OCI-LY7 (cell line): ENCODE measurements around the gene TMEM151A. TPM values are rescaled to one million over a fixed set of nuclear protein-coding genes. Genes with fewer than 3 reads are reported as not detected.
A peak's percentile ranks its signal among the peaks of the same experiment; 100 is the strongest.

Source experiments
- BruUV-seq: library from RNA; stranded (reverse); fragments of 400-500 nt; replicated peaks from 2 replicates; lab custom pipeline; 2021; lab: Mats Ljungman, UMichigan
- CTCF ChIA-PET: fragments of 300-600 bp; sonication (Branson Sonifier 250); formaldehyde crosslinking; loops from one replicate; lab custom pipeline; 2022; ENCODE audit warnings: antibody characterized with exemption; ENCODE audit not compliant: unreplicated experiment; lab: Charles Lee
- POLR2A ChIA-PET: fragments of 300-600 bp; sonication (Branson Sonifier 250); formaldehyde crosslinking; loops from one replicate; lab custom pipeline; 2022; ENCODE audit warnings: antibody characterized with exemption; lab: Charles Lee
- DNase-seq: peaks from one replicate; pipeline ENCODE4 v3.0.0-alpha.2; 2015; ENCODE audit warnings: low spot score
- H2AFZ ChIP-seq: fragments of 200-600 bp; sonication (generic), shearing (Covaris generic); 2 replicates; pipeline ENCODE4 v1.6.1; 2014; ENCODE audit warnings: mild to moderate bottlenecking, antibody characterized with exemption, low read length, moderate library complexity
- H3K27ac ChIP-seq: fragments of 200-600 bp; sonication (generic); 2 replicates; pipeline ENCODE4 v1.5.1; 2014; ENCODE audit warnings: mixed run types, low read depth, mild to moderate bottlenecking, moderate library complexity, low read length, inconsistent platforms; ENCODE audit not compliant: poor library complexity, severe bottlenecking
- H3K36me3 ChIP-seq: fragments of 200-600 bp; sonication (generic); 2 replicates; pipeline ENCODE4 v1.6.1; 2014; ENCODE audit warnings: mild to moderate bottlenecking, antibody characterized with exemption, low read length, moderate library complexity, mixed read lengths; ENCODE audit not compliant: insufficient read depth
- H3K4me1 ChIP-seq: fragments of 200-600 bp; sonication (generic); 2 replicates; pipeline ENCODE4 v1.5.1; 2014; ENCODE audit warnings: mild to moderate bottlenecking, low read length; ENCODE audit not compliant: insufficient read depth, poor library complexity, severe bottlenecking
- H3K4me2 ChIP-seq: fragments of 200-600 bp; sonication (generic); 2 replicates; pipeline ENCODE4 v1.6.1; 2014; ENCODE audit warnings: mild to moderate bottlenecking, low read length
- H3K4me3 ChIP-seq: fragments of 200-600 bp; sonication (generic); 2 replicates; pipeline ENCODE4 v1.5.1; 2014; ENCODE audit warnings: mild to moderate bottlenecking, low read depth, low read length; ENCODE audit not compliant: poor library complexity, severe bottlenecking
- H3K79me2 ChIP-seq: fragments of 200-600 bp; sonication (generic); 2 replicates; pipeline ENCODE4 v1.6.1; 2016; ENCODE audit warnings: low read depth, mild to moderate bottlenecking, low read length, moderate library complexity, mixed read lengths; ENCODE audit not compliant: insufficient read depth
- H3K9me2 ChIP-seq: fragments of 200-600 bp; sonication (generic); 2 replicates; pipeline ENCODE4 v1.6.1; 2016; ENCODE audit warnings: mild to moderate bottlenecking, low read length, mixed read lengths; ENCODE audit not compliant: insufficient read depth
- H3K9me3 ChIP-seq: fragments of 200-600 bp; sonication (generic); 2 replicates; pipeline ENCODE4 v1.6.1; 2014; ENCODE audit warnings: mild to moderate bottlenecking, mixed run types, low read length, mixed read lengths
- H4K20me1 ChIP-seq: fragments of 200-600 bp; sonication (generic); 2 replicates; pipeline ENCODE4 v1.6.1; 2014; ENCODE audit warnings: mild to moderate bottlenecking, antibody characterized with exemption, low read length, moderate library complexity, mixed read lengths; ENCODE audit not compliant: insufficient read depth
- CTCF ChIP-seq: fragments of 200-600 bp; sonication (generic); conservative IDR thresholded peaks from 2 replicates; pipeline ENCODE4 v1.5.1; 2014; ENCODE audit warnings: mild to moderate bottlenecking, antibody characterized with exemption, low read length, moderate library complexity, mixed read lengths
- EZH2phosphoT487 ChIP-seq: fragments of 200-600 bp; sonication (generic); IDR thresholded peaks from 2 replicates; pipeline ENCODE4 v1.6.1; 2018; ENCODE audit warnings: low read depth, borderline replicate concordance, mild to moderate bottlenecking, mixed run types, antibody characterized with exemption, low read length, moderate library complexity, mixed read lengths
- intact Hi-C: fragments of 100-400 bp; cut with micrococcal nuclease; formaldehyde crosslinking; loops from one replicate; pipeline ENCODE4 v1.10.0; 2022; ENCODE audit not compliant: unreplicated experiment
- total RNA-seq, 2 experiments: library from RNA; depleted of rRNA in 1 of 2; stranded (reverse); fragments of >200 nt in 1 of 2; shearing (Covaris generic) in 1 of 2; gene quantifications; 2 replicates each; pipeline ENCODE4 v1.2.3, GENCODE V29; 2014 to 2022

The TMEM151A gene
- total RNA-seq, 2 experiments from 2014 or later: not detected

- H3K27ac ChIP-seq: no peak overlapping the region
- DNase-seq: peak; percentile 41
- no peak for TF ChIP-seq EZH2phosphoT487
- peak; percentile 78 for TF ChIP-seq CTCF
- intact Hi-C loops: loop anchor here (5.0 kb wide), 2 partner anchors 263 to 408 kb away; partner anchors contain the start of genes BANF1, CFL1 and EIF1AD
- peaks cover 73% of the 10 kb centered on the region for H3K36me3 ChIP-seq
- ChIA-PET POLR2A (no interaction called here), CTCF (no interaction called here)
- H4K20me1 ChIP-seq: no peaks in the 10 kb centered on the region
- no peak overlapping the region for H2AFZ ChIP-seq
- H3K9me2 ChIP-seq: no peaks in the 10 kb centered on the region
- no peak overlapping the region for H3K4me2 ChIP-seq
- H3K79me2 ChIP-seq: peaks cover 13% of the 10 kb centered on the region
- peaks cover 21% of the 10 kb centered on the region for H3K4me1 ChIP-seq
- no peaks in the 10 kb centered on the region for H3K9me3 ChIP-seq
- no TSS peak for BruUV-seq
- H3K4me3 ChIP-seq: no peak overlapping the region
Measured at GRCh38 chr11:66264914-66265313, 26.8 kb upstream of the TMEM151A start.

GRCh38 chr11:66265531-66266377 lies 25.9 kb upstream of the TMEM151A start:
- CTCF ChIA-PET: interaction anchor here (1.0 kb wide), 1 partner anchor 51 kb away, joined by 4 read pairs; the partner anchor contains the start of gene CD248
- BruUV-seq: no TSS peak
- H4K20me1 ChIP-seq: no peaks in the 10 kb centered on the region

More at GRCh38 chr11:66265531-66266377, 25.9 kb upstream of the TMEM151A start:
- H3K4me2 ChIP-seq: no peak overlapping the region
- no peak overlapping the region for H3K27ac ChIP-seq
- intact Hi-C loops: loop anchor here (5.0 kb wide), 2 partner anchors 263 to 408 kb away; partner anchors contain the start of genes BANF1, CFL1 and EIF1AD
- TF ChIP-seq CTCF (no peak), EZH2phosphoT487 (no peak)
- peaks cover 24% of the 10 kb centered on the region for H3K4me1 ChIP-seq
- H3K9me2 ChIP-seq: no peaks in the 10 kb centered on the region
- H2AFZ ChIP-seq: no peak overlapping the region
- H3K4me3 ChIP-seq: no peak overlapping the region
- POLR2A ChIA-PET: no interaction called here
- H3K79me2 ChIP-seq: peaks cover 21% of the 10 kb centered on the region
- no peak for DNase-seq
- no peaks in the 10 kb centered on the region for H3K9me3 ChIP-seq
- H3K36me3 ChIP-seq: peaks cover 75% of the 10 kb centered on the region
